Endodermal cell (in vitro differentiated cells): ENCODE measurements around the gene DXO. TPM values are rescaled to one million over a fixed set of nuclear protein-coding genes. Genes with fewer than 3 reads are reported as not detected.
"Not testable (repeated sequence)": the region's sequence is repeated elsewhere in the genome, so short reads cannot be mapped to it uniquely, and the experiment has no call there.

Experiments used
- DNase-seq: peaks from one replicate; pipeline ENCODE4 v3.0.0-alpha.2; 2017
- H3K27ac ChIP-seq: 2 replicates; pipeline ENCODE4 v1.5.1; 2013; ENCODE audit warnings: mild to moderate bottlenecking, low read depth, low read length, moderate library complexity
- H3K27me3 ChIP-seq: 2 replicates; pipeline ENCODE4 v1.6.1; 2013; ENCODE audit warnings: mild to moderate bottlenecking, low read length, moderate library complexity; ENCODE audit not compliant: insufficient read depth, control insufficient read depth, poor library complexity, severe bottlenecking
- H3K36me3 ChIP-seq: 2 replicates; pipeline ENCODE4 v1.7.0; 2013; ENCODE audit warnings: mild to moderate bottlenecking, low read length, moderate library complexity; ENCODE audit not compliant: control insufficient read depth, insufficient read depth
- H3K4me1 ChIP-seq: one replicate; pipeline ENCODE4 v1.7.0; 2013; ENCODE audit warnings: low read length; ENCODE audit not compliant: control insufficient read depth, insufficient read depth
- H3K4me3 ChIP-seq: 2 replicates; pipeline ENCODE4 v1.5.1; 2013; ENCODE audit warnings: mild to moderate bottlenecking, low read length, moderate library complexity
- H3K9ac ChIP-seq: 2 replicates; pipeline ENCODE4 v1.6.1; 2013; ENCODE audit warnings: mild to moderate bottlenecking, low read length, moderate library complexity; ENCODE audit not compliant: poor library complexity, severe bottlenecking; ENCODE audit errors: extremely low read depth
- H3K9me3 ChIP-seq: 2 replicates; pipeline ENCODE4 v1.6.1; 2013; ENCODE audit warnings: mild to moderate bottlenecking, low read length, moderate library complexity; ENCODE audit not compliant: control insufficient read depth
- H3K27ac Mint-ChIP-seq: 2 replicates; pipeline ENCODE4 v1.8.0; 2020; ENCODE audit warnings: mixed read lengths
- H3K27me3 Mint-ChIP-seq: 2 replicates; pipeline ENCODE4 v1.8.0; 2021; ENCODE audit warnings: mild to moderate bottlenecking, mixed read lengths; ENCODE audit not compliant: insufficient read depth
- H3K36me3 Mint-ChIP-seq: 2 replicates; pipeline ENCODE4 v1.8.0; 2020; ENCODE audit warnings: low read depth, mixed read lengths
- H3K4me1 Mint-ChIP-seq: 2 replicates; pipeline ENCODE4 v1.8.0; 2020; ENCODE audit warnings: mixed read lengths
- H3K4me3 Mint-ChIP-seq: 2 replicates; pipeline ENCODE4 v1.8.0; 2020; ENCODE audit warnings: mild to moderate bottlenecking, moderate library complexity, mixed read lengths
- H3K9me3 Mint-ChIP-seq: 2 replicates; pipeline ENCODE4 v1.8.0; 2020; ENCODE audit warnings: mild to moderate bottlenecking, mixed read lengths
- WGBS, 2 experiments: methylation state at CpG; one replicate each; pipeline versions ENCODE4 v1.1.5 to v1.1.7; 2013; ENCODE audit warnings: missing lambda C conversion rate in 2 of 2, mixed read lengths in 1 of 2; ENCODE audit not compliant: insufficient coverage in 1 of 2, insufficient read length in 1 of 2; 5-methylcytosine and 5-hydroxymethylcytosine counted together
- total RNA-seq, 2 donors: library from RNA; stranded (reverse); fragmentation: NEBNext Ultra II Directional in 1 of 2; extraction: Animal tissue kit (Norgen Biotek cat#: 25700) in 1 of 2; gene quantifications; 2 replicates in 1 of 2; 3 replicates in 1 of 2; pipeline ENCODE4 v1.2.1, GENCODE V29; 2021

DXO gene
- total RNA-seq, 2 donors from 2014 or later = 19.2 to 22.3 TPM

- WGBS, 2 experiments = 90% methylated on average over 6 of the region's 12 CpGs; no CpG with 5 or more reads in 1 of the 2 experiments
- not testable (repeated sequence) for H3K27ac ChIP-seq, H3K27ac Mint-ChIP-seq, H3K9ac ChIP-seq, H3K4me1 Mint-ChIP-seq, H3K4me1 ChIP-seq, DNase-seq, H3K36me3 ChIP-seq, H3K9me3 ChIP-seq, H3K9me3 Mint-ChIP-seq, H3K27me3 Mint-ChIP-seq, H3K27me3 ChIP-seq, H3K4me3 Mint-ChIP-seq, H3K4me3 ChIP-seq, H3K36me3 Mint-ChIP-seq
These were observed 37.6 kb upstream of the DXO start for GRCh38 chr6:32009537-32009936.

GRCh38 chr6:32008616-32009015 is 36.7 kb upstream of the DXO start:
- H3K4me3 Mint-ChIP-seq, DNase-seq, H3K4me3 ChIP-seq, H3K36me3 ChIP-seq, H3K27me3 ChIP-seq, H3K27ac Mint-ChIP-seq, H3K9me3 Mint-ChIP-seq, H3K9ac ChIP-seq, H3K27ac ChIP-seq, H3K27me3 Mint-ChIP-seq, H3K4me1 Mint-ChIP-seq, H3K9me3 ChIP-seq, H3K36me3 Mint-ChIP-seq, H3K4me1 ChIP-seq: not testable (repeated sequence)
- WGBS, 2 experiments = 80 to 86% methylated on average over 3 to 5 of the region's 12 CpGs

- not testable (repeated sequence) for H3K9me3 ChIP-seq, DNase-seq, H3K9me3 Mint-ChIP-seq, H3K36me3 Mint-ChIP-seq, H3K4me3 Mint-ChIP-seq, H3K4me3 ChIP-seq, H3K27ac Mint-ChIP-seq, H3K27me3 ChIP-seq, H3K36me3 ChIP-seq, H3K27ac ChIP-seq, H3K27me3 Mint-ChIP-seq, H3K9ac ChIP-seq, H3K4me1 Mint-ChIP-seq, H3K4me1 ChIP-seq
- WGBS, 2 experiments = no CpG with 5 or more reads among the region's 24 CpGs
These were observed 36.1 kb upstream of the DXO start for GRCh38 chr6:32008037-32008436.

- not testable (repeated sequence) for H3K27me3 Mint-ChIP-seq, H3K4me1 ChIP-seq, H3K9me3 ChIP-seq, H3K27me3 ChIP-seq, H3K4me3 Mint-ChIP-seq, H3K36me3 Mint-ChIP-seq, H3K4me3 ChIP-seq, H3K4me1 Mint-ChIP-seq, H3K27ac Mint-ChIP-seq, H3K9me3 Mint-ChIP-seq, H3K9ac ChIP-seq, H3K36me3 ChIP-seq, H3K27ac ChIP-seq, DNase-seq
- WGBS, 2 experiments = 92 to 93% methylated on average over 3 to 12 of the region's 12 CpGs
These were observed 35.1 kb upstream of the DXO start for GRCh38 chr6:32007086-32007485.

- H3K4me3 Mint-ChIP-seq, H3K4me1 ChIP-seq, H3K9ac ChIP-seq, H3K4me1 Mint-ChIP-seq, H3K27me3 Mint-ChIP-seq, DNase-seq, H3K27ac Mint-ChIP-seq, H3K27ac ChIP-seq, H3K27me3 ChIP-seq, H3K36me3 ChIP-seq, H3K9me3 Mint-ChIP-seq, H3K9me3 ChIP-seq, H3K36me3 Mint-ChIP-seq, H3K4me3 ChIP-seq: not testable (repeated sequence)
- WGBS, 2 experiments = 86 to 92% methylated on average over 2 to 6 of the region's 8 CpGs
These were observed 34.1 kb upstream of the DXO start for GRCh38 chr6:32005991-32006529.

- H3K27ac Mint-ChIP-seq, H3K4me1 Mint-ChIP-seq, H3K36me3 Mint-ChIP-seq, H3K27me3 Mint-ChIP-seq, H3K9me3 Mint-ChIP-seq, H3K9me3 ChIP-seq, H3K27ac ChIP-seq, DNase-seq, H3K27me3 ChIP-seq, H3K4me3 ChIP-seq, H3K4me3 Mint-ChIP-seq, H3K9ac ChIP-seq, H3K36me3 ChIP-seq, H3K4me1 ChIP-seq: not testable (repeated sequence)
- WGBS, 2 experiments = 87 to 92% methylated on average over 5 to 6 of the region's 9 CpGs
These were observed 33.6 kb upstream of the DXO start for GRCh38 chr6:32005538-32005880.

GRCh38 chr6:32004864-32005537 is 33.1 kb upstream of the DXO start:
- not testable (repeated sequence) for H3K36me3 ChIP-seq, H3K4me1 Mint-ChIP-seq, DNase-seq, H3K9me3 Mint-ChIP-seq, H3K4me1 ChIP-seq, H3K9ac ChIP-seq, H3K27ac Mint-ChIP-seq, H3K9me3 ChIP-seq, H3K36me3 Mint-ChIP-seq, H3K4me3 Mint-ChIP-seq, H3K4me3 ChIP-seq, H3K27ac ChIP-seq, H3K27me3 ChIP-seq, H3K27me3 Mint-ChIP-seq
- WGBS, 2 experiments = 91 to 95% methylated on average over 4 to 8 of the region's 13 CpGs
